NB4 (cell line): ENCODE measurements around the gene PDGFA.

ENCODE experiments used
- DNase-seq: peaks from one replicate; pipeline ENCODE4 v3.0.0; 2010; ENCODE audit warnings: low read depth
- H3K4me3 ChIP-seq: one replicate; pipeline ENCODE4 v1.5.1; 2011; ENCODE audit warnings: mild to moderate bottlenecking, low read depth, low read length, moderate library complexity
- MAX ChIP-seq: IDR thresholded peaks from 2 replicates; pipeline ENCODE4 v1.6.1; 2011; ENCODE audit warnings: low read depth, low read length
- MYC ChIP-seq: IDR thresholded peaks from 2 replicates; pipeline ENCODE4 v1.6.1; 2011; ENCODE audit warnings: low read depth, low read length
- POLR2A ChIP-seq: IDR thresholded peaks from 2 replicates; pipeline ENCODE4 v1.6.1; 2011; ENCODE audit warnings: mild to moderate bottlenecking; ENCODE audit not compliant: insufficient read length; ENCODE audit errors: extremely low read depth
- TF ChIP-seq, protein P1 (sequence below): IDR thresholded peaks from one replicate; pipeline ENCODE4 v1.5.1; 2012; ENCODE audit warnings: low read depth, low read length

PDGFA gene

GRCh38 chr7:490461-491291 is 29.0 kb downstream of the PDGFA start:
- H3K4me3 ChIP-seq = no peak overlapping the region
- no peak for DNase-seq
- no peak for TF ChIP-seq MAX
- TF ChIP-seq POLR2A = no peak
- no peak for TF ChIP-seq MYC
- TF ChIP-seq, protein P1, sequence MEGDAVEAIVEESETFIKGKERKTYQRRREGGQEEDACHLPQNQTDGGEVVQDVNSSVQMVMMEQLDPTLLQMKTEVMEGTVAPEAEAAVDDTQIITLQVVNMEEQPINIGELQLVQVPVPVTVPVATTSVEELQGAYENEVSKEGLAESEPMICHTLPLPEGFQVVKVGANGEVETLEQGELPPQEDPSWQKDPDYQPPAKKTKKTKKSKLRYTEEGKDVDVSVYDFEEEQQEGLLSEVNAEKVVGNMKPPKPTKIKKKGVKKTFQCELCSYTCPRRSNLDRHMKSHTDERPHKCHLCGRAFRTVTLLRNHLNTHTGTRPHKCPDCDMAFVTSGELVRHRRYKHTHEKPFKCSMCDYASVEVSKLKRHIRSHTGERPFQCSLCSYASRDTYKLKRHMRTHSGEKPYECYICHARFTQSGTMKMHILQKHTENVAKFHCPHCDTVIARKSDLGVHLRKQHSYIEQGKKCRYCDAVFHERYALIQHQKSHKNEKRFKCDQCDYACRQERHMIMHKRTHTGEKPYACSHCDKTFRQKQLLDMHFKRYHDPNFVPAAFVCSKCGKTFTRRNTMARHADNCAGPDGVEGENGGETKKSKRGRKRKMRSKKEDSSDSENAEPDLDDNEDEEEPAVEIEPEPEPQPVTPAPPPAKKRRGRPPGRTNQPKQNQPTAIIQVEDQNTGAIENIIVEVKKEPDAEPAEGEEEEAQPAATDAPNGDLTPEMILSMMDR = no peak

DNA sequence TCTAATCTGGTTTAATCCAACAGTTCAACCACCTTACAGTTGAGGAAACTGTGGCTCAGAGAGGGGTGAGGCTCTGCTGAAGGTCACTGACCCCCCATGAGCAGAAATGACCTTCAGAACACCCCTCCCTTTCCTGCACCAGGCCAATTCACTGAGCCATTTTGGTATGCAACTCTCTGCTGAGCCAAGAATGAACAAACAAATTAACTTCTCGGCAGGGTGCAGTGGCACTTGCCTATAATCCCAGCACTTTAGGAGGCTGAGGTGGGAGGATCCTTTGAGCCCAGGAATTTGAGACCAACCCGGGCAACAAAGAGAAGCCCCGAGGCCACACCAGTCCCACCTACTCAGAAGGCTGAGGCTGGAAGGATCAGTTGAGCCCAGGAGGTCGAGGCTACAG is 29.8 kb downstream of the PDGFA start:
- no peak for DNase-seq
- H3K4me3 ChIP-seq = no peak overlapping the region
- TF ChIP-seq POLR2A = no peak
- TF ChIP-seq, protein P1 = no peak
- TF ChIP-seq MYC = no peak
- no peak for TF ChIP-seq MAX

DNA sequence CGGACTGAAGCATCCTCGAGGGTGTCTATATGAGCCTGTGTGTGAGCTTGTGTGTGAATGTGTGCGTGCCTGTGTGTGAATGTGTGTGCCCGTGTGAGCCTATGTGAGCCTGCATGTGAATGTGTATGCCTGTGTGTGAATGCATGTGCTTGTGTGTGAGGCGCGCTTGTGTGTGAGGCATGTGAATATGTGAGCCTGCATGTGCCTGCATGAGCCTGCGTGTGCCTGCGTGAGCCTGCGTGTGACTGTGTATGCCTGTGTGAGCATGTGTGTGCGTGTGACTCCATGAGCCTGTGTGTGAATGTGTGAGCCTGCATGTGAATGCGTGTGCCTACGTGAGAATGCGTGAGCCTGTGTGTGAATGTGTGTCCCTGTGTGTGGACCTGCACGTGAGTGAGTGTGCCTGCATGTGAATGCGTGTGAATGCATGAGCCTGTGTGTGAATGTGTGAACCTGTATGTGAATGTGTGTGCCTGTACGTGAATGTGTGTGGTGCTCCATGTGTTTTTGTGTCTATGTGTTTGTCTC is 33.4 kb downstream of the PDGFA start:
- no peak for DNase-seq
- no peak overlapping the region for H3K4me3 ChIP-seq
- no peak for TF ChIP-seq MYC
- TF ChIP-seq, protein P1 = no peak
- no peak for TF ChIP-seq MAX
- TF ChIP-seq POLR2A = no peak

DNA sequence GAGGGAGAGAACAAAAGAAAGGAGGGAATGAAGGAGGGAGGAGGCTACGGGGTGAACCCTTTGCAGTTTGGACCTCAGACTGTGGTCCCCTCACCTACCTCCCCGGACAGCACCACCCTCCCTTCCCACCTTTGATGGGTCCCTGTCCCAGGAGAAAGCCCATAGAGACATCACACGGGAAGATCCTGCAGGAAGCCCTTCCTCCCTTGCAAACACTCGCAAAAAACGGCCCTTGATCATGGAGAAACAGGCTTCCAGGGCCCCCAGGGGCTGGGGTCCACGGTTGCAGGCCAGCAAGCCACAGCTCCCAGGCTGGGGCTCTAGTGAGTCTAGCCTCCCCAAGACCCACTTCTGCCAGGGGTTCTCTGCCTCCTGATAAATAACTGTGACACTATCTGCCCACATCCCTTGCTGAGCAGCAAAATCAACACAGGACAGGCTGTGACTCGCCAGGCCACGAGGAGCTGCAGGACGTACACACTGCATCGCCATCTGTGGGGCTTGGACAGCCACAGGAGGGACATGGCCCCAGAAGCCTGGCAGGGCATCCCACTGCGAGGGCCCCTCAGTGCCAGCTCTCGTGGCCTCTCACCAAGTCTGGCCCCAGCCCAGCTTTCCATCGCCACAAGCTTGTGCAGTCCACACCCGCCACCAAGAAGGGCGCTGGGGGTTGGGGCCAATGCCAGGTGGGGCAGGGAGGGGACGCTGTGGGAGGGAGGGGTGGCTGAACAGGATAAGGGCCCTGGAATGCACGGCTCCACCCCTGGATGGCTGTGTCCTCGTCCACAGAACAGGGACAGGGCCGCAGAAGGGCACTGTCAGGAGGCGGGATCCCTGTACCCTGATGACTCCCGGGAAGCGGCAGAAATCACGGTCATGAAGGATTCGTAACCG is 34.2 kb downstream of the PDGFA start:
- no peak overlapping the region for H3K4me3 ChIP-seq
- no peak for DNase-seq
- TF ChIP-seq POLR2A = no peak
- TF ChIP-seq MAX = no peak
- no peak for TF ChIP-seq MYC
- TF ChIP-seq, protein P1 = no peak

DNA sequence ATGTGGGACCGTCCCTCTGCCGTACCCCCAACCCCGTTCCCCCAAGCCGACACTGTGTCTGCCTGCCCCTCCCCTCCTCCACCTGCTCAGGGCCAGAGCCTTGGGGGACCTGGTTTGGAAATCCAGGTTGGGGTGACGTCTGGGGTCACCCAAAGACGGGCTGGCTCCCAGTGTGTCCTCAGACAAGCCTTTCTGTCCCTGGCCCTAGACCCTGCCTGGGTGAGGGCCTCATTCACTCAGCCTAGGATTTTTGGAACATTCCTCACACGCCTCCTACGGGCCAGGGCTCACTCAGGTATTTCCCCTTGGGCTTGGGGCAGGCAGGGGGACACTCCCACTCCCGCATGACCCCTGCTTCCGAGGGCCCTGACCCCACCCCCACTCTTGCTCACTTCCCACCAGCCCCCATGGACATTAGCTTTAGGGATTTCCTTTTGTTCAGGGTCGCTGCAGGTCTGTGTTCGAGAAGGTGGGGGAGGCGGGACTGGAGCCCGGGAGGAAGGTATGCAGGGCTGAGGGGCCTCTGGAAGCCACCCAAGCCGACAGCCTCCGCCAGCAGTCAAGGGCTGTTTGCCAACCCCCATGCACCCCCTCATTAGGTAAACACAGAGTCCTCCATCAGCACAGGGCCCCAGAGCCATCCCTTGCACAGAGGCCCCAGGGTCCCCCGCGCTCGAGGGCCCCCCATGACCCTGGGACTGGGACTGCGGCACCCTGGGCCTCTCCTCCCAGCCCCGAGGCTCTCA is 35.1 kb downstream of the PDGFA start:
- H3K4me3 ChIP-seq = no peak overlapping the region
- TF ChIP-seq, protein P1 = no peak
- TF ChIP-seq POLR2A = no peak
- DNase-seq = no peak
